ENCODE measurements around the gene CKLF.

CKLF gene

GRCh38 chr16:66548068-66548467 is 4.3 kb upstream of the CKLF start:
- DNase-seq (ENCODE audit: low read depth) = no peak
- no peak for TF ChIP-seq CTCF (IDR thresholded peaks at IDR 0.05; ENCODE audit: low read depth, low read length, missing control alignments)
- no peak overlapping the region for H3K4me3 ChIP-seq (ENCODE audit: low read depth, low read length)

GRCh38 chr16:66548868-66549267 is 3.5 kb upstream of the CKLF start:
- no peak for TF ChIP-seq CTCF (IDR thresholded peaks at IDR 0.05; ENCODE audit: low read depth, low read length, missing control alignments)
- H3K4me3 ChIP-seq (ENCODE audit: low read depth, low read length) = no peak overlapping the region

GRCh38 chr16:66549284-66550131 is 2.9 kb upstream of the CKLF start, which contains the start of gene TK2:
TK2 (minus strand) TSS chr16:66550122; CDS start chr16:66550061, 61 bp downstream.
- no peak for DNase-seq (ENCODE audit: low read depth)
- H3K4me3 ChIP-seq (ENCODE audit: low read depth, low read length) = peak within 1 kb of the TSS; percentile 60
- peak; percentile 33 for TF ChIP-seq CTCF (IDR thresholded peaks at IDR 0.05; ENCODE audit: low read depth, low read length, missing control alignments)

More at GRCh38 chr16:66548868-66549267, 3.5 kb upstream of the CKLF start:
- no peak for DNase-seq (ENCODE audit: low read depth)

GRCh38 chr16:66551348-66551759 is 1.0 kb upstream of the CKLF start:
- peak; percentile 64 for TF ChIP-seq CTCF (IDR thresholded peaks at IDR 0.05; ENCODE audit: low read depth, low read length, missing control alignments)
- DNase-seq (ENCODE audit: low read depth) = peak; percentile 30
- H3K4me3 ChIP-seq (ENCODE audit: low read depth, low read length) = no peak overlapping the region

- DNase-seq (ENCODE audit: low read depth) = no peak
- TF ChIP-seq CTCF (IDR thresholded peaks at IDR 0.05; ENCODE audit: low read depth, low read length, missing control alignments) = no peak
- H3K4me3 ChIP-seq (ENCODE audit: low read depth, low read length) = peak overlapping the region; percentile 55
These were observed 539 bp upstream of the CKLF start for GRCh38 chr16:66551788-66552285.

- H3K4me3 ChIP-seq (ENCODE audit: low read depth, low read length) = peak overlapping the region; percentile 55; the same call in 1 of the 2 replicates
- DNase-seq (ENCODE audit: low read depth) = no peak
- TF ChIP-seq CTCF (IDR thresholded peaks at IDR 0.05; ENCODE audit: low read depth, low read length, missing control alignments) = no peak
These were observed 847 bp downstream of the CKLF start for GRCh38 chr16:66553223-66553622.
